Measurements from ENCODE around the gene ABCC6. TPM values are rescaled to one million over a fixed set of nuclear protein-coding genes. Genes with fewer than 3 reads are reported as not detected.

ABCC6 gene
- total and polyA plus RNA-seq, 10 of the 15 experiments (the other 5 are each of a cell fraction or from before 2014, with no cell fraction given): 0.05 to 0.13 (median 0.06) TPM; not detected in 5

DNA sequence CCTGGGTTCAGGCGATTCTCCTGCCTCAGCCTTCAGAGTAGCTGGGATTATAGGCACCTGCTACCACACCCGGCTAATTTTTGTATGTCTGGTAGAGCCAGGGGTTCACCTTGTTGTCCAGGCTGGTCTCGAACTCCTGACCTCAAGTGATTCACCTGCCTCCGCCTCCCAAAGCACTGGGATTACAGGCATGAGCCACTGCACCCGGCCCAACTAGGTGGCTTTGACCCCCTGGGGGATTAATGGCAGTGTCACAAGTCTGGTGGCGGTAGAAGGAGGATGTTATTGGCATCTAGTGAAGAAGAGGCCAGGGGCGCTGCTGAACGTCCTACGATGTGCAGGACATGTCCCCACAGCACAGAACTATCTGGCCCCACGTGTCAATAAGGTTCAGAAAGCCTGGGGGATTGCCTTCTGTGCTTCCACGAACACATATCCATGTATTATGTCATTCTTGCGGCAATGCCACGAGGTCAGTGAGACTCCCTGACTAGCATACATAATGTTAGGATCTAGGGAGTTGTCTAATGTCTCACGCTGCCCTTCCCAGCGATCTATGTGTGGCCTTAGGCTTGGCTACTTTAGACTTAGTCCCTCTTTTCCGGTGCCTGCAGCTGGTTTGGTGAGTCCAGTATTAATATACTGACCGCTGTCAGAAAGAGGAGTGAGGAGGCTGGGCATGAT is 75.8 kb downstream of the ABCC6 start:
- in situ Hi-C loops (cut with MboI): no loop called here
- FAIRE-seq: no peak
- TF ChIP-seq CBX3 (IDR thresholded peaks at IDR 0.05; ENCODE audit: borderline replicate concordance, low read depth) (no peak), HDAC2 (IDR thresholded peaks at IDR 0.05) (no peak), FOXM1 (IDR thresholded peaks at IDR 0.05; ENCODE audit: low read depth, low read length) (no peak), RCOR1 (conservative IDR thresholded peaks at IDR 0.05; ENCODE audit: low read depth, low read length) (no peak), STAT3 (IDR thresholded peaks at IDR 0.05; ENCODE audit: low read depth, low read length) (no peak), SP1 (IDR thresholded peaks at IDR 0.05; ENCODE audit: low read depth, low read length) (no peak), KDM1A (IDR thresholded peaks at IDR 0.05; ENCODE audit: borderline replicate concordance) (no peak), ASH2L (IDR thresholded peaks at IDR 0.05; ENCODE audit: borderline replicate concordance, low read depth) (no peak), PAX5 (IDR thresholded peaks at IDR 0.05; ENCODE audit: borderline replicate concordance, low read depth, low read length) (no peak), POLR2AphosphoS2 (IDR thresholded peaks at IDR 0.05; ENCODE audit: low read depth, low read length) (no peak), BHLHE40 (IDR thresholded peaks at IDR 0.05; ENCODE audit: borderline replicate concordance in 1 of 2, low read depth in 2 of 2, low read length in 1 of 2) (no peak)
- TF ChIP-seq, protein P1, sequence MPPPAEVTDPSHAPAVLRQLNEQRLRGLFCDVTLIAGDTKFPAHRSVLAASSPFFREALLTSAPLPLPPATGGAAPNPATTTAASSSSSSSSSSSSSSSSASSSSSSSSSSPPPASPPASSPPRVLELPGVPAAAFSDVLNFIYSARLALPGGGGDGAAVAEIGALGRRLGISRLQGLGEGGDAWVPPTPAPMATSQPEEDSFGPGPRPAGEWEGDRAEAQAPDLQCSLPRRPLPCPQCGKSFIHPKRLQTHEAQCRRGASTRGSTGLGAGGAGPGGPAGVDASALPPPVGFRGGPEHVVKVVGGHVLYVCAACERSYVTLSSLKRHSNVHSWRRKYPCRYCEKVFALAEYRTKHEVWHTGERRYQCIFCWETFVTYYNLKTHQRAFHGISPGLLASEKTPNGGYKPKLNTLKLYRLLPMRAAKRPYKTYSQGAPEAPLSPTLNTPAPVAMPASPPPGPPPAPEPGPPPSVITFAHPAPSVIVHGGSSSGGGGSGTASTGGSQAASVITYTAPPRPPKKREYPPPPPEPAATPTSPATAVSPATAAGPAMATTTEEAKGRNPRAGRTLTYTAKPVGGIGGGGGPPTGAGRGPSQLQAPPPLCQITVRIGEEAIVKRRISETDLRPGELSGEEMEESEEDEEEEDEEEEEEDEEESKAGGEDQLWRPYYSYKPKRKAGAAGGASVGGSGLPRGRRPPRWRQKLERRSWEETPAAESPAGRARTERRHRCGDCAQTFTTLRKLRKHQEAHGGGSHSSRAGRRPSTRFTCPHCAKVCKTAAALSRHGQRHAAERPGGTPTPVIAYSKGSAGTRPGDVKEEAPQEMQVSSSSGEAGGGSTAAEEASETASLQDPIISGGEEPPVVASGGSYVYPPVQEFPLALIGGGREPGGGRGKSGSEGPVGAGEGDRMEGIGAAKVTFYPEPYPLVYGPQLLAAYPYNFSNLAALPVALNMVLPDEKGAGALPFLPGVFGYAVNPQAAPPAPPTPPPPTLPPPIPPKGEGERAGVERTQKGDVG (CRISPR knock-in tag; IDR thresholded peaks at IDR 0.05): no peak
- TF ChIP-seq, protein P2, sequence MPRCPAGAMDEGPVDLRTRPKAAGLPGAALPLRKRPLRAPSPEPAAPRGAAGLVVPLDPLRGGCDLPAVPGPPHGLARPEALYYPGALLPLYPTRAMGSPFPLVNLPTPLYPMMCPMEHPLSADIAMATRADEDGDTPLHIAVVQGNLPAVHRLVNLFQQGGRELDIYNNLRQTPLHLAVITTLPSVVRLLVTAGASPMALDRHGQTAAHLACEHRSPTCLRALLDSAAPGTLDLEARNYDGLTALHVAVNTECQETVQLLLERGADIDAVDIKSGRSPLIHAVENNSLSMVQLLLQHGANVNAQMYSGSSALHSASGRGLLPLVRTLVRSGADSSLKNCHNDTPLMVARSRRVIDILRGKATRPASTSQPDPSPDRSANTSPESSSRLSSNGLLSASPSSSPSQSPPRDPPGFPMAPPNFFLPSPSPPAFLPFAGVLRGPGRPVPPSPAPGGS (IDR thresholded peaks at IDR 0.05; ENCODE audit: borderline replicate concordance, insufficient read depth, low read depth, low read length, poor library complexity, severe bottlenecking): no peak
- TF ChIP-seq, protein P3, sequence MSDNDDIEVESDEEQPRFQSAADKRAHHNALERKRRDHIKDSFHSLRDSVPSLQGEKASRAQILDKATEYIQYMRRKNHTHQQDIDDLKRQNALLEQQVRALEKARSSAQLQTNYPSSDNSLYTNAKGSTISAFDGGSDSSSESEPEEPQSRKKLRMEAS (IDR thresholded peaks at IDR 0.05; ENCODE audit: low read depth, low read length): no peak
- TF ChIP-seq, protein P4, sequence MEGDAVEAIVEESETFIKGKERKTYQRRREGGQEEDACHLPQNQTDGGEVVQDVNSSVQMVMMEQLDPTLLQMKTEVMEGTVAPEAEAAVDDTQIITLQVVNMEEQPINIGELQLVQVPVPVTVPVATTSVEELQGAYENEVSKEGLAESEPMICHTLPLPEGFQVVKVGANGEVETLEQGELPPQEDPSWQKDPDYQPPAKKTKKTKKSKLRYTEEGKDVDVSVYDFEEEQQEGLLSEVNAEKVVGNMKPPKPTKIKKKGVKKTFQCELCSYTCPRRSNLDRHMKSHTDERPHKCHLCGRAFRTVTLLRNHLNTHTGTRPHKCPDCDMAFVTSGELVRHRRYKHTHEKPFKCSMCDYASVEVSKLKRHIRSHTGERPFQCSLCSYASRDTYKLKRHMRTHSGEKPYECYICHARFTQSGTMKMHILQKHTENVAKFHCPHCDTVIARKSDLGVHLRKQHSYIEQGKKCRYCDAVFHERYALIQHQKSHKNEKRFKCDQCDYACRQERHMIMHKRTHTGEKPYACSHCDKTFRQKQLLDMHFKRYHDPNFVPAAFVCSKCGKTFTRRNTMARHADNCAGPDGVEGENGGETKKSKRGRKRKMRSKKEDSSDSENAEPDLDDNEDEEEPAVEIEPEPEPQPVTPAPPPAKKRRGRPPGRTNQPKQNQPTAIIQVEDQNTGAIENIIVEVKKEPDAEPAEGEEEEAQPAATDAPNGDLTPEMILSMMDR (IDR thresholded peaks at IDR 0.05 in 2 of 3, conservative IDR thresholded peaks at IDR 0.05 in 1 of 3; ENCODE audit: control insufficient read depth in 2 of 3, extremely low read depth in 1 of 3, insufficient read depth in 1 of 3, low read depth in 3 of 3, low read length in 3 of 3): no peak
- TF ChIP-seq, protein P5, sequence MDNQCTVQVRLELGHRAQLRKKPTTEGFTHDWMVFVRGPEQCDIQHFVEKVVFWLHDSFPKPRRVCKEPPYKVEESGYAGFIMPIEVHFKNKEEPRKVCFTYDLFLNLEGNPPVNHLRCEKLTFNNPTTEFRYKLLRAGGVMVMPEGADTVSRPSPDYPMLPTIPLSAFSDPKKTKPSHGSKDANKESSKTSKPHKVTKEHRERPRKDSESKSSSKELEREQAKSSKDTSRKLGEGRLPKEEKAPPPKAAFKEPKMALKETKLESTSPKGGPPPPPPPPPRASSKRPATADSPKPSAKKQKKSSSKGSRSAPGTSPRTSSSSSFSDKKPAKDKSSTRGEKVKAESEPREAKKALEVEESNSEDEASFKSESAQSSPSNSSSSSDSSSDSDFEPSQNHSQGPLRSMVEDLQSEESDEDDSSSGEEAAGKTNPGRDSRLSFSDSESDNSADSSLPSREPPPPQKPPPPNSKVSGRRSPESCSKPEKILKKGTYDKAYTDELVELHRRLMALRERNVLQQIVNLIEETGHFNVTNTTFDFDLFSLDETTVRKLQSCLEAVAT (IDR thresholded peaks at IDR 0.05): no peak

More for the DNA sequence above, 75.8 kb downstream of the ABCC6 start:
- no TSS peak for BruUV-seq (replicated peaks)
- Histone ChIP-seq H3K4me2 (ENCODE audit: control insufficient read depth, insufficient read depth) (no peak overlapping the region), H3K9ac (ENCODE audit: control insufficient read depth, insufficient read depth, low read length) (no peak overlapping the region), H2AFZ (ENCODE audit: control insufficient read depth, low read depth, low read length) (no peak overlapping the region), H3K27me3 (replicated peaks in 1 of 2; ENCODE audit: control insufficient read depth in 2 of 2, insufficient read depth in 2 of 2, low read length in 1 of 2) (no peaks in the 10 kb centered on the region), H4K20me1 (ENCODE audit: control insufficient read depth, insufficient read depth) (no peaks in the 10 kb centered on the region), H3K4me1 (ENCODE audit: control insufficient read depth, insufficient read depth, low read length) (no peaks in the 10 kb centered on the region), H3K4me3 (no peak overlapping the region), H3K9me3 (replicated peaks; ENCODE audit: control insufficient read depth, insufficient read depth, low read length) (no peaks in the 10 kb centered on the region), H3K27ac (ENCODE audit: control insufficient read depth, insufficient read depth) (no peak overlapping the region), H3K79me2 (ENCODE audit: control insufficient read depth, insufficient read depth, low read length) (no peaks in the 10 kb centered on the region), H3K36me3 (ENCODE audit: control insufficient read depth in 2 of 2, insufficient read depth in 2 of 2, low read length in 1 of 2) (peaks cover 4 to 9% of the 10 kb centered on the region in 2 experiments)
- intact Hi-C loops (cut with micrococcal nuclease; ENCODE audit: unreplicated experiment): no loop called here
- 89% methylated on average over 17 of the region's 17 CpGs for WGBS (ENCODE audit: insufficient coverage, insufficient replicate concordance, low lambda C conversion rate, missing lambda C conversion rate)
- SMC1A ChIA-PET (ENCODE audit: uncharacterized antibody, unreplicated experiment): no interaction called here
- CTCF ChIA-PET: interaction anchor here (0.6 kb wide), 1 partner anchor 58 kb away, joined by 4 read pairs; no protein-coding TSS in a partner anchor
- ATAC-seq (no peak), DNase-seq (ENCODE audit: low read depth, low spot score) (no peak)
- RAD21 ChIA-PET (ENCODE audit: unreplicated experiment): no interaction called here
- POLR2A ChIA-PET: no interaction called here

Measured in GM12878 (cell line).